ENCODE results near the gene TAAR8.
"Not testable (repeated sequence)": the region's sequence is repeated elsewhere in the genome, so short reads cannot be mapped to it uniquely, and the experiment has no call there.

TAAR8 gene

DNA sequence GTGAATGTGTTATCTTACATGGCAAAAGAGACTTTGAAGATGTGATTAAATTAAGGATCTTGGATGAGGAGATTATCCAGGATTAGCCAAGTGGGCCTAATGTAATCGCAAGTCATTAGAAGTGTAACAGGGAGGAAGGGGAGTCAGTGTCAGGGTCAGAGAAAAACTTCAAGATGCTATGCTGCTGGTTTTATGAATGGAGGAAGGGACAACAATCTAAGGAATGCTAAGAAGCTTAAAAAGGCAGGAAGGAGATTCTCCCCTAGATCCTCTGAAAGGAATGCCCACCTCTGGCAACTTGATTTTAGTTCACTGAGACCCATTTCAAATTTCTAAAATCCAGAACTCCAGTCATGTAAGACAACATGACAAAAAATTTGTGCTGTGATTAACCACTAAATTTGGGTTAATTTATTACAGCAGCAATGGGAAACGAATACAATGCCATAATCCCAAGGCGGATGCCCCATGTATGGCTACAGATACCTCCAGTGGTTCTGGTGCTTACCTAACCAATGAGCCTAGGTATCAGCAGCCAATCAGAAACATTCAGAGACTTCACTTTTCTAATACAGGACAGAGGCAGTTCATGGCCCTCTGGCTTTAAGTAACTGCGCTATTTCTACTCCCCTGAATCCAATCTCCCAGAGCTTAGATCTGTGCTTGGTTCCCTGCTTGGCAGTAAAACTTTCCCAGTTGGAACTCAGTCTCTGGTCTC, 3.6 kb upstream of the TAAR8 start:
- no peak for DNase-seq

DNA sequence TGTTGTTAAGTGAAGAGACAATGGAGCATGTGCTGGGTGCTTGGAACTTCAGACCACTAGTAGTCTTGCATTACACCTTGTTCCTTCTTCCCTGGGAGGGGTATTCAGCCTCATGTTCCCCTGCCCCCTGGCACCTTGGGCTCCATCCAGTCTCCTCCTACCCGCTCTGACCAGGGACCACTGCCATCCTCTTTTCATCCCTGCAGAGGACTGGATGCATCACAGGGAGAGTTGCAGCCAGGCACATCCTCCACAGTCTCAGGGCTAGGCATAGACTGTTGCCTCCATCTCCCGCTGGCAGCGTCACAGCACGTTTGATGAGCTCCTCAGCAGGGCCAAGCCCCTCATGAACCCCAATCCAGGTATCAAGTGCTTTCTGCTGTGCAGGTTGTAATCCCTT, 1.3 kb upstream of the TAAR8 start:
- no peak for DNase-seq

- not testable (repeated sequence) for DNase-seq
These were observed 7.6 kb downstream of the TAAR8 start for GRCh38 chr6:132560087-132560486.

DNA sequence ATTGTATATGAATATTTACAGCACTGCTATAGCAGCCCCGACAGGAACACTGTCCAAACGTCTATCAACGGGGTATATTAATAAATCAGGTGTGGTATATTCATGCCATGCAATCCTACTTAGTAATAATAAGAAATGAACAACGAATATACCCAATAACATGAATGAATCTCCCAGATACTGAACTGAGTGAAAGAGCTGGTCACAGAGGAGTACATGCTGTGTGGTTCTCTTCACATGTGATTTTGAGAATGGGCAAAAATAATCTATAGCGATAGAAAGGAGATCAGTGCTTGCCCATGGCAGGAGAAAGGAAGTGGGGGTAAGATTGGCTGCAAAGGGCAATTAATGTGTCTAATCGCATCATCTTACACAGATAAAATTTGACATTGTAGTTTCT, 13.9 kb downstream of the TAAR8 start:
- DNase-seq, result no peak

DNA sequence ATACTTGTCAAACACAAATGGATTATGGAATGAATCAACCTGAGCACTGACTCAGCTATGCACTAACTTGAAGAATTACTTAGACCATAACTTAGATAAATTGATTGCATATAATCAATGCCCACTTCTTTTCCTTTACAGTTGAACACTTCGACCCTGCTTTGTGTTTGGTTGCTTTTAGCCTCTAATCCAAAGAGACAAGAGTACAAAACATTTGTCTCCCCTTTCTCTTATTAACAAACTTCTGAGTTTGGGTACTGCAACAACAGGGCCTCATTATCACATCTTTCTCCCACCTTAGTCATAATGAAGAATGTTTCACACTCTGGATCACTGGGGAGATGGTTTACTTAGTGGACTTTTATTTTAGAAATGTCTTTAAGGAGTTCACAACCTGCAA, 15.1 kb downstream of the TAAR8 start:
- DNase-seq, result no peak

- no peak for DNase-seq
These were observed 16.1 kb downstream of the TAAR8 start for GRCh38 chr6:132568611-132569010.

- DNase-seq, result no peak
These were observed 16.7 kb downstream of the TAAR8 start for GRCh38 chr6:132569170-132569569.

- DNase-seq, result no peak
These were observed 17.8 kb downstream of the TAAR8 start, which contains the start of gene TAAR6 for GRCh38 chr6:132570221-132570777. TAAR6 (plus strand) TSS chr6:132570322; CDS start chr6:132570322, 0 bp downstream.

GRCh38 chr6:132571774-132572173, 19.3 kb downstream of the TAAR8 start:
- no peak for DNase-seq

GRCh38 chr6:132584698-132585097, 32.2 kb downstream of the TAAR8 start:
- no peak for DNase-seq

DNA sequence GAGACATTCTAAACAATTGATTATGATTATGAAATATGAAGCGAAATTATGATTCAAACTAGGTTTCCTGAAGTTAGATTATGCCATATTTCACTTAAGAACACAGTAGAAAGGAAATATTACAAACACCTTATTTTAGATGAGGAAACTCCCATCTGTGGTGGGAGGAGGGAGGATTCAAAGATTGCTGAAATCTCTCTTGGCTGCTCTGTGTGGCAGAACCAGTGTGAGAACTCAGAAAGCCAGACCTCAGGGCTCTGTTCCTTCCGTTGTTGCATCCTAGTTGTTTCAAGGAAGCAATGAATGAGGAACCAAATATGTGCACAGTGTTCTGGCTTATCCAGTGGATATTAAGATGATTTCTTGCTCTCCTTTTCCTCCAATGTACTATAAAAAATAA, 35.0 kb downstream of the TAAR8 start:
- DNase-seq, result no peak

DNA sequence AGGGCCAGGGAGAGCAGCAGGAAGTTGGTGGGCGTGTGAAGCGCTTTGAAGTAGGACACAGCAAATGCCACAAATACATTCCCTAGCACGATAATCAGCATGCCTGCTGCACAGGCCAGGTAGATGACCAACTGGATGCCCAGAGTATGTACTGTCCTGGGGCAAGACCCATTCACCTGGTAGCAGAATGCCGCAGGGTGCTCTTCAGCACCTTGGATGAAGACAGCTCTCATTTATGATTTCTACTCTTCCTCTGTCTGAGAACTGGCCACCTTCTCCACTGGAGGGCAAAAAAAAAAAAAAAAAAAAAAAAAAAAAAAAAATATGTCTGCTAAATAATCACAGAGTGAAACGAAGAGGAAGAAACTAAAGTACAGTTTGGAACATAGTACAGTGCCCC, 37.0 kb downstream of the TAAR8 start, which contains the start of gene TAAR5:
Gene TAAR5 (minus strand): TSS at position 288 of the 400 bp plus-strand sequence. CDS start 55 bp downstream, at position 233.
- no peak for DNase-seq

- DNase-seq, result no peak
These were observed 37.9 kb downstream of the TAAR8 start for GRCh38 chr6:132590362-132590761.

DNA sequence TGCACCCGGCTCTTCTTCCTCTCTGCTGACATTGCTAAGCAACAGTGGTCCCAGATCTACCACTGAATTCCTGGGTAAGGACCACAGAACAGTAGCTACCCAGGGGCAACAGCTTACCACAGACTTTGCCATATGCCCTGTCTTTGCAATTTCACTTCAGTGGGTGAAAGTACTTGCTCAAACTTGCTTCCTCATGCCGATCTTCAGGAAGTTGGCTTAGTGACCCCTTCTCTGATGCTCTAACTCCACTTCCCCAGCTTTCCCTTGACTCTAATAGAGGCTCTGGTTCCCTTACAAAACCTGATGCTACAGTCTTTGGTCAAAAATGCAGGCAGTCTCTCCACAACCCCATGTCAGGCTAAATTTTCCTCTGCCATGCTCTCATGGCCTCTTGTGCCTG, 40.4 kb downstream of the TAAR8 start:
- no peak for DNase-seq

GRCh38 chr6:132596201-132596600, 43.7 kb downstream of the TAAR8 start:
- DNase-seq, result no peak

GRCh38 chr6:132598473-132598872, 46.0 kb downstream of the TAAR8 start:
- no peak for DNase-seq

GRCh38 chr6:132600900-132601299, 48.4 kb downstream of the TAAR8 start:
- not testable (repeated sequence) for DNase-seq

Data from central memory CD4-positive, alpha-beta T cell (primary cell).